Calu3 (cell line): Measurements from ENCODE around the gene CCNQ. TPM values are rescaled to one million over a fixed set of nuclear protein-coding genes. Genes with fewer than 3 reads are reported as not detected.
A peak's percentile ranks its signal among the peaks of the same experiment; 100 is the strongest.

Source experiments
- Bru-seq: library from RNA; stranded (reverse); fragments of 400-500 nt; gene quantifications from one replicate; lab custom pipeline; 2021; lab: Mats Ljungman, UMichigan
- BruChase-seq, 2 experiments: library from RNA; stranded (reverse); fragments of 400-500 nt; gene quantifications; one replicate each; lab custom pipeline; 2021; lab: Mats Ljungman, UMichigan
- BruUV-seq: library from RNA; stranded (reverse); fragments of 400-500 nt; replicated peaks from 2 replicates; lab custom pipeline; 2021; lab: Mats Ljungman, UMichigan
- CTCF ChIA-PET: fragments of 300-600 bp; sonication (Branson Sonifier 250); formaldehyde crosslinking; loops from one replicate; lab custom pipeline; 2022; ENCODE audit warnings: antibody characterized with exemption; lab: Charles Lee
- DNase-seq: peaks from one replicate; pipeline ENCODE4 v3.0.0; 2022
- H3K27ac Mint-ChIP-seq: one replicate; pipeline ENCODE4 v1.8.0; 2022; ENCODE audit warnings: mixed read lengths; ENCODE audit not compliant: unreplicated experiment
- H3K27me3 Mint-ChIP-seq: one replicate; pipeline ENCODE4 v1.8.0; 2022; ENCODE audit warnings: mixed read lengths; ENCODE audit not compliant: unreplicated experiment
- H3K36me3 Mint-ChIP-seq: one replicate; pipeline ENCODE4 v1.8.0; 2022; ENCODE audit warnings: mild to moderate bottlenecking, moderate library complexity, mixed read lengths; ENCODE audit not compliant: insufficient read depth, unreplicated experiment
- H3K4me1 Mint-ChIP-seq: one replicate; pipeline ENCODE4 v1.8.0; 2022; ENCODE audit warnings: mild to moderate bottlenecking, low read depth, mixed read lengths; ENCODE audit not compliant: unreplicated experiment
- H3K4me3 Mint-ChIP-seq: one replicate; pipeline ENCODE4 v1.8.0; 2022; ENCODE audit warnings: mild to moderate bottlenecking, low read depth, moderate library complexity, mixed read lengths; ENCODE audit not compliant: unreplicated experiment
- H3K9me3 Mint-ChIP-seq: one replicate; pipeline ENCODE4 v1.8.0; 2022; ENCODE audit warnings: low read depth, mixed read lengths; ENCODE audit not compliant: unreplicated experiment
- CTCF ChIP-seq: fragments of 200-600 bp; IDR thresholded peaks from one replicate; pipeline ENCODE4 v1.8.0; 2022; ENCODE audit warnings: antibody characterized with exemption; ENCODE audit not compliant: unreplicated experiment
- intact Hi-C: fragments of 100-400 bp; cut with micrococcal nuclease; formaldehyde crosslinking; loops from one replicate; pipeline ENCODE4 v1.10.0; 2022; ENCODE audit not compliant: unreplicated experiment
- long read RNA-seq: library from polyadenylated mRNA; stranded (forward); transcript quantifications from one replicate; pipeline ENCODE4 v2.0.0, GENCODE V29; 2022
- total RNA-seq: library from RNA; stranded (reverse); gene quantifications from 2 replicates; pipeline ENCODE4 v1.2.3, GENCODE V29; 2022

Gene CCNQ
- 17.8 and 18.9 TPM in 2 replicates for total RNA-seq
- percentile 52 among the genes with signal in this experiment for Bru-seq, nascent RNA
- BruChase-seq, experiment 1, labeled RNA remaining after a 6-hour chase: percentile 54 among the genes with signal in this experiment
- BruChase-seq, experiment 2, labeled RNA remaining after a 2-hour chase: percentile 48 among the genes with signal in this experiment
- long read RNA-seq, transcript CCNQ-204 (5 exons, 1,306 nt): major isoform, 31 of 58 reads
- long read RNA-seq, transcript CCNQ-202 (5 exons, 1,164 nt): minor isoform, 13 of 58 reads
- long read RNA-seq, partial matches to known transcripts: 2 of 58 reads
- long read RNA-seq, other reads (novel, unspliced or antisense): 7 of 58 reads

- H3K4me1 Mint-ChIP-seq: peaks cover 35% of the 10 kb centered on the region
- no peaks in the 10 kb centered on the region for H3K9me3 Mint-ChIP-seq
- DNase-seq: peak; percentile 30
- H3K36me3 Mint-ChIP-seq: peaks cover 24% of the 10 kb centered on the region
- H3K4me3 Mint-ChIP-seq: peak within 1 kb of the TSS; percentile 69
- peak within 1 kb of the TSS; percentile 57 for H3K27ac Mint-ChIP-seq
- BruUV-seq: no TSS peak
- CTCF ChIA-PET: interaction anchor here (1.6 kb wide), 1 partner anchor 38 kb away, joined by 3 read pairs; no protein-coding TSS in a partner anchor
- no peak for TF ChIP-seq CTCF
- intact Hi-C loops: no loop called here
- H3K27me3 Mint-ChIP-seq: peaks cover 12% of the 10 kb centered on the region
These were observed at the start of gene CCNQ for GRCh38 chrX:153598541-153599191. CCNQ (minus strand) TSS chrX:153599139; CDS start chrX:153599073, 66 bp downstream.

GRCh38 chrX:153647461-153648357 lies 48.8 kb upstream of the CCNQ start:
- DNase-seq: no peak
- H3K27ac Mint-ChIP-seq: no peak overlapping the region
- peaks cover 55% of the 10 kb centered on the region for H3K27me3 Mint-ChIP-seq
- H3K4me3 Mint-ChIP-seq: no peak overlapping the region
- BruUV-seq: no TSS peak
- H3K4me1 Mint-ChIP-seq: peaks cover 7% of the 10 kb centered on the region
- H3K9me3 Mint-ChIP-seq: no peaks in the 10 kb centered on the region
- TF ChIP-seq CTCF: no peak
- intact Hi-C loops: no loop called here
- CTCF ChIA-PET: interaction anchor here (0.5 to 1.6 kb wide), 2 partner anchors 20 to 22 kb away, joined by 3 to 6 read pairs; no protein-coding TSS in a partner anchor
- H3K36me3 Mint-ChIP-seq: peaks cover 3% of the 10 kb centered on the region

DNA sequence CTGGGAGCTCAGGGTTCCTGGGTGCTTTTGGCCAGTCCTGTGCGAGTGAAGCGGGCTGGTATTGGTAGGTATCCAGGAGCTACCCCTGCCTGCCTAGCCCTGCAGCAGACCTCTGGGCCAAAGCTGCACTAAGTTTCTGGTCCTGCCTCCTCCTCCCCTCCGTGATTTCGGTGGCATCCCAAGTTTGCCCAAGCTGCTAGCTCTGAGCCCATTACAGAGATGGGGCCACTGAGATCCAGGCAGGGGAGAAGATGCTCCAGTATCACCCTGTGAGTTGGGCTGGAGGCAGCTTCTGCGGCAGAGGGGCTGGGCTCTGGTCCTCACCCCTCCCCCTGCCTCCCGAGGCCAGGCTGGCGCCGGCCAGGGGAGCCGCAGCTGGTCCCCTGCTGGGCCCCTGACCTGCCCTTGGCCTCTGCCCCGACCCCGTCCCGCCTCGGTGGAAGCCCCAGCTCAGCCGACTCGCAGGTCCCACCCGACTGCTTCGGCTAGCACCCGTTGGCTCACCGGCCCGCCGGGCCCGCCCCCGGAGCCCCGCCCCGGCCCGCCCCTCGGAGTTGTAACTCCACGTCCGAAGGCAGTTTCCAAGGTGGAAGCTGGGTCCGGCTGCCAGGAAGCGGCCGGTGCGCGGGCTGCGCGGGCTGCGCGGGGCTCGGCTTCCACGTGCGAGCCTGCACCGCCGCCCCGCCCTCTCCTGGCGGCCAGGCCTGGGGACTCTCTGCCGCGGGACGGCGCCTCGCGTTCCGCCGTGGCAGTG lies 47.9 kb upstream of the CCNQ start, which contains the start of gene DUSP9:
Gene DUSP9 (plus strand): TSS at position 584 of the 754 bp plus-strand sequence. CDS start 751 bp downstream, outside the sequence.
- Mint-ChIP-seq H3K4me1 (peaks cover 7% of the 10 kb centered on the region), H3K4me3 (no peak within 1 kb of the TSS), H3K27ac (no peak within 1 kb of the TSS), H3K9me3 (no peaks in the 10 kb centered on the region), H3K36me3 (peaks cover 6% of the 10 kb centered on the region), H3K27me3 (peaks cover 58% of the 10 kb centered on the region)
- no peak for TF ChIP-seq CTCF
- intact Hi-C loops: no loop called here
- no TSS peak for BruUV-seq
- CTCF ChIA-PET: interaction anchor here (0.5 to 1.6 kb wide), 2 partner anchors 21 kb away, joined by 3 to 6 read pairs; no protein-coding TSS in a partner anchor
- DNase-seq: peak; percentile 32
